Stimulated activated CD8-positive, alpha-beta memory T cell treated with anti-CD3 and anti-CD28 coated beads, Interleukin-4, amount 100 ng/mL, for 1 hour (primary cell): ENCODE measurements around the gene NDN.

Source experiments
- DNase-seq, 2 donors: peaks; one replicate each; pipeline ENCODE4 v3.0.0-alpha.2; 2020; ENCODE audit warnings: low read depth in 2 of 2, low spot score in 1 of 2

NDN gene

DNA sequence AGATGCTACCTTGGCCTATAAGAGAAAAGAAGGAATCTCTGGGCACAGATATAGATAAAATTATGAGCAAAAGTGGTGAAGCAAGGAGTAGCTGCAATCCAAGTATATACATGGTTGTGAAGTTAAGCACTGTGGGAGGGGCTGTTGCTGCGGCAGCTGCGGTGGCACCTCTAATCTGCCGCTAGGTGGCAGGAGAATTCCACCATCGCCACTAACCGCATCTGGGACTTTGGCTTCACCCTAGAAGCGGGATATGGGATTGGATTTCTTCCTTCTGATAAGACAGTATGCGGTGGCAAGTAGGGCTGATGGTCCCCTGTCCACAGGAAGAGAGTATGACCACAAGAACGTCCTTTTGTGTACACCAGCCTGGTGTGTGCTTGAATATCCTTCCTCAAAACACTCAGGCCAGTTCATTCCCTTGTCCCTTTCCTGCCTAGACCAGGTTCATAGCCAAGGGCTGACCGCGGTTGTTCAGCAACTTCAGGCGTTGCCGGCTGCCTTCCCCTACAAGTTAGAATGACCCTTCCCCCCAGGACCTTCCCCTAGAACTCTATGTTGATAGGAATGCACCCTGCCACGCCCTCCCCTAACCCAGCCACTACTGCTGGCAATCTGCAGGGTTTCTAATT, 44.6 kb downstream of the NDN start:
- no peak for DNase-seq
